GM06990 (cell line): ENCODE data around the gene FGF18.

Experiments used
- DNase-seq: peaks from one replicate; pipeline ENCODE4 v3.0.0-alpha.2; 2011; ENCODE audit not compliant: insufficient read length; ENCODE audit errors: extremely low read depth
- H3K27me3 ChIP-seq: replicated peaks from 2 replicates; pipeline ENCODE4 v1.6.0; 2011; ENCODE audit warnings: low read length; ENCODE audit not compliant: control insufficient read depth, insufficient read depth
- H3K36me3 ChIP-seq: 2 replicates; pipeline ENCODE4 v1.5.1; 2011; ENCODE audit warnings: low read length; ENCODE audit not compliant: control insufficient read depth, insufficient read depth
- H3K4me3 ChIP-seq: replicated peaks from 2 replicates; pipeline ENCODE4 v1.5.1; 2011; ENCODE audit warnings: low read depth, mild to moderate bottlenecking, control low read depth, low read length
- CTCF ChIP-seq: IDR thresholded peaks from 2 replicates; pipeline ENCODE4 v1.5.1; 2011; ENCODE audit warnings: low read length, control low read depth, mild to moderate bottlenecking, inconsistent platforms; ENCODE audit not compliant: insufficient read depth, poor library complexity, severe bottlenecking

The FGF18 gene

GRCh38 chr5:171415115-171415730 lies 4.2 kb upstream of the FGF18 start:
- Histone ChIP-seq H3K36me3 (peaks cover 4% of the 10 kb centered on the region), H3K27me3 (no peaks in the 10 kb centered on the region), H3K4me3 (no peak overlapping the region)
- TF ChIP-seq CTCF: no peak
- no peak for DNase-seq

- Histone ChIP-seq H3K4me3 (no peak overlapping the region), H3K27me3 (peaks cover 3% of the 10 kb centered on the region; the same call in 1 of the 2 replicates), H3K36me3 (peaks cover 4% of the 10 kb centered on the region; the same call in 1 of the 2 replicates)
- no peak for DNase-seq
- TF ChIP-seq CTCF: no peak
Measured at GRCh38 chr5:171416160-171417049, 3.0 kb upstream of the FGF18 start.

GRCh38 chr5:171418316-171418981 lies 998 bp upstream of the FGF18 start:
- peak; percentile 64 for DNase-seq
- H3K4me3 ChIP-seq: peak overlapping the region; percentile 47
- TF ChIP-seq CTCF: peak; percentile 90

GRCh38 chr5:171419688-171420430 lies 412 bp downstream of the FGF18 start:
- Histone ChIP-seq H3K27me3 (peaks cover 3% of the 10 kb centered on the region), H3K36me3 (no peaks in the 10 kb centered on the region), H3K4me3 (peak overlapping the region; percentile 10)
- peak; percentile 52 for DNase-seq
- no peak for TF ChIP-seq CTCF

More at GRCh38 chr5:171418316-171418981, 998 bp upstream of the FGF18 start:
- Histone ChIP-seq H3K36me3 (no peaks in the 10 kb centered on the region), H3K27me3 (peaks cover 3% of the 10 kb centered on the region)

- H3K4me3 ChIP-seq: no peak overlapping the region
- H3K27me3 ChIP-seq: peaks cover 3% of the 10 kb centered on the region
Measured at GRCh38 chr5:171420431-171421241, 1.2 kb downstream of the FGF18 start.

More at GRCh38 chr5:171420431-171421241, 1.2 kb downstream of the FGF18 start:
- no peak for TF ChIP-seq CTCF
- no peak for DNase-seq
- H3K36me3 ChIP-seq: no peaks in the 10 kb centered on the region
